Activated CD4-positive, alpha-beta T cell treated with anti-CD3 and anti-CD28 coated beads for 48 hours (primary cell): ENCODE data around the gene ZNF343.

ENCODE experiments used
- DNase-seq: peaks from one replicate; pipeline ENCODE4 v3.0.0-alpha.2; 2020

Gene ZNF343

DNA sequence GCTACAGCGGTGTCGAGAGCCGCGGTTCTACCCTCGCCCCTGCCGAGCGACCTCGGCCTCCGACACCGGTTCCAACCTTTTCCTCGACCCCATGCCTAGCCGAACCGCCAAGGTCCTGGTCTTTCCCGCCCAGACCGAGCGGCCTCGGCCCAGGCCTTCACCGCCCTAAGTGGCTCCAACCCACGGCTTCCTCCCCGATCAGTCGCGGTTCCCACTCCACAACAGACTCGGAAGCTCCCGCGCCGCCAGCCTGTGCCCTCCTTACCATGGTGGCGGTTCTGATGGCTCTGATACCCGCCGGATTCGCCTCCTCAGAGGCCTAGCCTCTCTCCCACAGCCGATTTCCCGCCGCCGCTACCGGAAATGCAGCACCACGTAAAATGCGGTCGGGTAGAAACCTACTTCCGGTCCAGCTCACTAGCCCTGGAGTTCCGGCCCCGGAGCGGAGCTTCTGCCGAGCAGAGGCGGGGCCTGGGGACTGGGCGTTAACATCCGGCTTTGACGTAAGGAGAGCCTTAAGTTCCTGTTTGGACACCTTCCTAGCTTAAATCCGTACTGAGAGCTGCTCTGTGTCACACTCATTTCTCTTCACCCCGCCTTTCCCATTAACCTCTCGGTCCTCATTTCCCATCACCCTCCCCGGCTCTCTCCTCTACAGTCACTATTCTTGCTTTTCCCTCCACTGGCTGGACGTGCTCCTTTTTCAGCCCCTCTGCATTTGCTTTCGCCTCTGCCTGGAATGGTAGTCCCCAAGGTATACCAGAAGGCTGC, 38.1 kb downstream of the ZNF343 start, which contains the start of gene SNRPB:
Gene SNRPB, minus strand, starts transcription at position 367 of the 771 bp plus-strand sequence. Its CDS starts 99 bp downstream, at position 268.
- peak; percentile 98 for DNase-seq

- DNase-seq: peak; percentile 70
These were observed 38.7 kb downstream of the ZNF343 start for GRCh38 chr20:2469991-2470422.

- DNase-seq: no peak
These were observed 39.9 kb downstream of the ZNF343 start for GRCh38 chr20:2468581-2469407.

DNA sequence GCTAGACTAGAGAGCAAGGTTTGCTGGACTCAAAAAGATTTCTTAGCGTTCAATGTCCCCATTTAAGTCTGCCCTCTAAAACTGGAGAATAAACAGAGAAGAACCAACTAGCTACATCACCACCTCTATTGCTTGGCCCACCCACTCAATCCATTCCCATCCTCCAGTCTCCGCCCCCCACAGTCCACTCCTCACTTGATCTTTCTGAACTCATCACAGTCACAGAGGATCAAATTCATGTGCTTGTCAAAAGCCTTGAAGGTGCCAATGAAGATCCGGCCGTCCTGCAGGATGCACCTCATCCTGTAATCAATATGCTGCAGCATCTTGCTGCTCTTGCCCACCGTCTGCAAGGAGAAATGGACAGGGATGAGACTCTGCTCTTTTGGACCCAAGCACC, 41.3 kb downstream of the ZNF343 start:
- no peak for DNase-seq

DNA sequence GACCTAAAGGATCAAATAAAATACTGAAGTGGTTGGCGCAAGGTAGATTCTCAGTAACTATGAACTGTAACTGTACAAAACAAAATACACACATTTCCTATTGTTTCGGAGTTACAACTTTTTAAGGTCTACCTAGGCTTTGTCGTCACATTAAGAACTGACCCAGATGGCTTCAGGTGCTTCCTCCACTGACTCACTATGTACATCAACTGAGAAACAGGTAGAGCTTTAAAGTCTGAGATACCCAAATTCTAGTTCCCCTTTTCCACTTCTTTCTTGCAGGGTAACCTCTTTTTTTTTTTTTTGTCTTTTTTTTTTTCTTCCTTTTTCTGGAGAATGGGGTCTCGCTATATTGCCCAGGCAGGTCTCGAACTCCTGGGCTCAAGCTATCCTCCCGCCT, 43.6 kb downstream of the ZNF343 start:
- no peak for DNase-seq

GRCh38 chr20:2463616-2464365, 44.9 kb downstream of the ZNF343 start:
- DNase-seq: no peak

DNA sequence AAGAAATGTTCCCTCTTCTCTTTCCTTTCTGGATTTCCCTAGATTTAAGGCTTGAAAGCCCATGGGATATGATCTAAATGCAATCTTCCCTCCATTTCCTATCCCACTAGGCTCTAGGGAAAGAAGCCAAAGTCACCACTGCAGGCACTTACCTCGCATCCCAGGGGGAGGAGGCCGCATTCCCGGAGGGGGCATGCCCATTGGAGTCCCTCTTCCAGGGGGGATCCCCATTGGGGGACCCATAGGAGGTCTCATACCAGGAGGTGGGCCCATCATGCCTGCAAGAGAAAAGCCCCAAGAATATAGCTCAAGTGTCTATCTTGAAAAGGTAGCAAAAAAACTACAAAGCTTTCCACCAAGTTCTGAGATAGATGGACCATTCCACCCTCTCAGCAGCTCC, 46.2 kb downstream of the ZNF343 start:
- no peak for DNase-seq

DNA sequence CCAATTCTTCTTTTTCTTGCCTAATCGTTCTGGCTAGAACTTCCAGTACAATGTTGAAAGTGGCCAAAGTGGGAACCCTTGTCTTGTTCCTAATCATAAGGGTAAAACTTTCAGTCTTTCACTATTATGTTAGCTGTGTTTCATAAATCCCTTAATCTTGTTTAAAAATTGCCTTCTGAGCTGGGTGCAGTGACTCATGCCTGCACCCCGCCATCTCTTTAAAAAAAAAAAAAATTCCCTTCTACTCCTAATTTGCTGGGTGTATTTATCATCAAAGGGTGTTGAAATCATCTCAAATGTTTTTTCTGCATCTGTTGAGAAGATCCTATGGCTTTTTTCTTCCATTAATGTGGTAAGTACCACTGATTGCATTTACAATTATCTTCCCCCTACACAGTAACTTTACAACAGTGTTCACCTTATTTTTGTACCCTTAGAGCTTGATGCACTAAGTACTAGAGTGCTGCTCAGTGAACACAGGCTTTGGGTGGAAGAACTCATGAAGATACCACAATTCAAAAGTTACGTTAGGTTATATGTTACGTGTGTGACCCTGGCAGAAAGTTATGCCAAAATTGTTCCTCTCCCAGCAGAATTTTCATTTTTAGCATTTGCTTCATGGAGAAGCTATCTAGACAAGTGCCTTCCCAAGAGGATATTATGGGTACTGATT, 47.8 kb downstream of the ZNF343 start:
- DNase-seq: no peak

- DNase-seq: no peak
These were observed 48.5 kb downstream of the ZNF343 start for GRCh38 chr20:2459981-2460751.

- DNase-seq: no peak
These were observed 49.7 kb downstream of the ZNF343 start for GRCh38 chr20:2458919-2459499.

- no peak for DNase-seq
These were observed 52.8 kb downstream of the ZNF343 start for GRCh38 chr20:2455771-2456497.

GRCh38 chr20:2453792-2454191, 54.9 kb downstream of the ZNF343 start:
- no peak for DNase-seq

- peak; percentile 83 for DNase-seq
These were observed 56.6 kb downstream of the ZNF343 start for GRCh38 chr20:2451939-2452732.

GRCh38 chr20:2451422-2451821, 57.3 kb downstream of the ZNF343 start:
- no peak for DNase-seq

- no peak for DNase-seq
These were observed 59.3 kb downstream of the ZNF343 start for GRCh38 chr20:2449386-2449785.

- no peak for DNase-seq
These were observed 61.9 kb downstream of the ZNF343 start for GRCh38 chr20:2446845-2447244.
